ENCODE data around the gene PARD6G. TPM values are rescaled to one million over a fixed set of nuclear protein-coding genes. Genes with fewer than 3 reads are reported as not detected.

PARD6G gene
- total and polyA plus RNA-seq, 4 donors, result 11.8 to 20.3 (median 18.2) TPM

DNA sequence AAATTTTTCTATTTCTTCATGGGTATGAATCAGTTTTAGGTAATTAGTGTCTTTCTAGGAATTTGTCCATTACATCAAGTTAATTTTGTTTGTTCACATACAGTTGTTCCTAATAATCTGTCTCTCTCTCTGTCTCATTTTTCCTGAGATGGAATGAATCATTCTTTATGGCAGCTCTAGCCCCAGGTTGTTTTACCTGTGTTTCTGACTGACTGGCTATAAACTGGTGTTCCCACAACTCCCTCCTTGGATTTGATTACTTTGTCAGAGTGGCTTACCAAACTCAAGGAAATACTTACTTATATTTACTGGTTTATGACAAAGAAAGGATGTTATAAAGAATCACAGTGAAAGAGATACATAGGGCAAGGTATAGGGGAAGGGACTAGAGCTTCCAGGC, 123.2 kb downstream of the PARD6G start:
- H3K36me3 ChIP-seq (ENCODE audit: control insufficient read depth, insufficient read depth, low read length), result peaks cover 16% of the 10 kb centered on the region
- DNase-seq (ENCODE audit: low read depth in 4 of 6, low spot score in 6 of 6), result no peak
- H3K4me3 ChIP-seq (ENCODE audit: low read depth, low read length), result no peak overlapping the region
- H3K9me3 ChIP-seq (ENCODE audit: control insufficient read depth, insufficient read depth, low read length), result peaks cover 3% of the 10 kb centered on the region
- no peaks in the 10 kb centered on the region for H3K27me3 ChIP-seq (ENCODE audit: control insufficient read depth, insufficient read depth, low read length)
- H3K4me1 ChIP-seq (ENCODE audit: control insufficient read depth, insufficient read depth, low read length), result peaks cover 5% of the 10 kb centered on the region
- no peak overlapping the region for H3K27ac ChIP-seq (ENCODE audit: low read depth, low read length)

GRCh38 chr18:80120932-80121331, 126.4 kb downstream of the PARD6G start:
- no peak overlapping the region for H3K4me3 ChIP-seq (ENCODE audit: low read depth, low read length)
- no peaks in the 10 kb centered on the region for H3K9me3 ChIP-seq (ENCODE audit: control insufficient read depth, insufficient read depth, low read length)
- no peak overlapping the region for H3K27ac ChIP-seq (ENCODE audit: low read depth, low read length)
- peaks cover 5% of the 10 kb centered on the region for H3K4me1 ChIP-seq (ENCODE audit: control insufficient read depth, insufficient read depth, low read length)
- H3K36me3 ChIP-seq (ENCODE audit: control insufficient read depth, insufficient read depth, low read length), result peaks cover 19% of the 10 kb centered on the region
- no peak for DNase-seq (ENCODE audit: low read depth in 4 of 6, low spot score in 6 of 6)
- no CpG with 5 or more reads among the region's 1 CpG for WGBS (ENCODE audit: insufficient coverage)
- H3K27me3 ChIP-seq (ENCODE audit: control insufficient read depth, insufficient read depth, low read length), result no peaks in the 10 kb centered on the region

- Histone ChIP-seq H3K27ac (ENCODE audit: low read depth, low read length) (peak overlapping the region; percentile 33), H3K4me1 (ENCODE audit: control insufficient read depth, insufficient read depth, low read length) (peaks cover 5% of the 10 kb centered on the region), H3K9me3 (ENCODE audit: control insufficient read depth, insufficient read depth, low read length) (no peaks in the 10 kb centered on the region), H3K27me3 (ENCODE audit: control insufficient read depth, insufficient read depth, low read length) (no peaks in the 10 kb centered on the region), H3K4me3 (ENCODE audit: low read depth, low read length) (no peak overlapping the region), H3K36me3 (ENCODE audit: control insufficient read depth, insufficient read depth, low read length) (peaks cover 19% of the 10 kb centered on the region)
- 18% methylated on average over 2 of the region's 6 CpGs for WGBS (ENCODE audit: insufficient coverage)
- peak in 3 of 6 donors; percentile 28 to 78 (median 52) for DNase-seq (ENCODE audit: low read depth in 4 of 6, low spot score in 6 of 6)
Observed at GRCh38 chr18:80119111-80119510, 128.2 kb downstream of the PARD6G start.

- peaks cover 8% of the 10 kb centered on the region for H3K4me1 ChIP-seq (ENCODE audit: control insufficient read depth, insufficient read depth, low read length)
- no peak overlapping the region for H3K27ac ChIP-seq (ENCODE audit: low read depth, low read length)
- no peak overlapping the region for H3K4me3 ChIP-seq (ENCODE audit: low read depth, low read length)
- H3K36me3 ChIP-seq (ENCODE audit: control insufficient read depth, insufficient read depth, low read length), result peaks cover 6% of the 10 kb centered on the region
- H3K9me3 ChIP-seq (ENCODE audit: control insufficient read depth, insufficient read depth, low read length), result no peaks in the 10 kb centered on the region
- no peaks in the 10 kb centered on the region for H3K27me3 ChIP-seq (ENCODE audit: control insufficient read depth, insufficient read depth, low read length)
- DNase-seq (ENCODE audit: low read depth in 4 of 6, low spot score in 6 of 6), result no peak
- 68% methylated on average over 2 of the region's 4 CpGs for WGBS (ENCODE audit: insufficient coverage)
Observed at GRCh38 chr18:80115035-80115434, 132.3 kb downstream of the PARD6G start.

DNA sequence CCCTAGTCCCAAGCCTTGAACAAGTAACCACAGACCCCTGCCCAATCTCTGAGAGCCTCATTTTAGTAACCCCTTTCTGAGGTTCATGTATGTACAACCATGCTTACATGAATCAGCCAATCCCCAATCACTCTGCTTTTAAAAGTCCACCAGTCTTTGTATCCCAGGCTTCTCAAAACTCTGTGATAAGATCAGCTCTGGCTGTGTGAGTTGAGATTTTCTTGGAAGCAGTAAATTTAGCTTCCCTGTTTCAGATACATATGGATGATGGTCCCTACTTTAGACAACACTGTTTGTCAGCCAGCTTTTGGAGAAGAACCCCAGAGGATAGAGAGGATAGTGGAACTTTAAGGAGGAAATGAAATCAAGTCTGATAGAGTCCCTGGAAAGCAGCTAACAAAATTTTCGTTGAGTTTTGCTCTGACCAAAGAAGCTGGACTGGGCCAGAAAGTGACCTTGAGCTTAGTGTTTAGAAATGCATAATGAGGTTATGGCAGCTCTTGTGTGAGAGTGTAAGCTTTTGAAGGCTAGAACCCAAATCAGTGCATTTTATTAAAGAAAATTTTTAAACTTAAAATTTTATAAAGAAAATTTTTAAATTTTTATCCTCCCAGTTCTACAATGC, 134.6 kb downstream of the PARD6G start:
- no peaks in the 10 kb centered on the region for H3K9me3 ChIP-seq (ENCODE audit: control insufficient read depth, insufficient read depth, low read length)
- H3K4me1 ChIP-seq (ENCODE audit: control insufficient read depth, insufficient read depth, low read length), result peaks cover 9% of the 10 kb centered on the region
- no peaks in the 10 kb centered on the region for H3K27me3 ChIP-seq (ENCODE audit: control insufficient read depth, insufficient read depth, low read length)
- peak in 1 of 6 donors; percentile 18 for DNase-seq (ENCODE audit: low read depth in 4 of 6, low spot score in 6 of 6)
- no peaks in the 10 kb centered on the region for H3K36me3 ChIP-seq (ENCODE audit: control insufficient read depth, insufficient read depth, low read length)
- 60% methylated on average over 1 of the region's 1 CpG for WGBS (ENCODE audit: insufficient coverage)
- H3K27ac ChIP-seq (ENCODE audit: low read depth, low read length), result no peak overlapping the region
- H3K4me3 ChIP-seq (ENCODE audit: low read depth, low read length), result no peak overlapping the region

GRCh38 chr18:80109676-80110078, 137.6 kb downstream of the PARD6G start:
- Histone ChIP-seq H3K4me3 (ENCODE audit: low read depth, low read length) (peak overlapping the region; percentile 69), H3K9me3 (ENCODE audit: control insufficient read depth, insufficient read depth, low read length) (no peaks in the 10 kb centered on the region), H3K27ac (ENCODE audit: low read depth, low read length) (no peak overlapping the region), H3K36me3 (ENCODE audit: control insufficient read depth, insufficient read depth, low read length) (no peaks in the 10 kb centered on the region), H3K27me3 (ENCODE audit: control insufficient read depth, insufficient read depth, low read length) (no peaks in the 10 kb centered on the region), H3K4me1 (ENCODE audit: control insufficient read depth, insufficient read depth, low read length) (peaks cover 9% of the 10 kb centered on the region)
- peak in 2 of 6 donors; percentile 64 to 75 for DNase-seq (ENCODE audit: low read depth in 4 of 6, low spot score in 6 of 6)
- under 1% methylated on average over 33 of the region's 34 CpGs for WGBS (ENCODE audit: insufficient coverage)

- no peaks in the 10 kb centered on the region for H3K36me3 ChIP-seq (ENCODE audit: control insufficient read depth, insufficient read depth, low read length)
- WGBS (ENCODE audit: insufficient coverage), result under 1% methylated on average over 75 of the region's 76 CpGs
- H3K27me3 ChIP-seq (ENCODE audit: control insufficient read depth, insufficient read depth, low read length), result no peaks in the 10 kb centered on the region
- H3K4me3 ChIP-seq (ENCODE audit: low read depth, low read length), result peak within 1 kb of the TSS; percentile 69
- DNase-seq (ENCODE audit: low read depth in 4 of 6, low spot score in 6 of 6), result peak; percentile 63 to 97 (median 80)
- peak within 1 kb of the TSS; percentile 90 for H3K27ac ChIP-seq (ENCODE audit: low read depth, low read length)
- H3K9me3 ChIP-seq (ENCODE audit: control insufficient read depth, insufficient read depth, low read length), result no peaks in the 10 kb centered on the region
- peaks cover 9% of the 10 kb centered on the region for H3K4me1 ChIP-seq (ENCODE audit: control insufficient read depth, insufficient read depth, low read length)
Observed at GRCh38 chr18:80108739-80109675, 138.3 kb downstream of the PARD6G start, which contains the start of gene ADNP2. Gene ADNP2, plus strand, starts transcription at chr18:80109262. Its CDS starts 8,281 bp downstream, at chr18:80117543.

GRCh38 chr18:80108121-80108536, 139.2 kb downstream of the PARD6G start:
- H3K36me3 ChIP-seq (ENCODE audit: control insufficient read depth, insufficient read depth, low read length), result no peaks in the 10 kb centered on the region
- no peaks in the 10 kb centered on the region for H3K27me3 ChIP-seq (ENCODE audit: control insufficient read depth, insufficient read depth, low read length)
- H3K4me3 ChIP-seq (ENCODE audit: low read depth, low read length), result no peak overlapping the region
- peaks cover 9% of the 10 kb centered on the region for H3K4me1 ChIP-seq (ENCODE audit: control insufficient read depth, insufficient read depth, low read length)
- DNase-seq (ENCODE audit: low read depth in 4 of 6, low spot score in 6 of 6), result peak in 1 of 6 donors; percentile 5
- 90% methylated on average over 14 of the region's 23 CpGs for WGBS (ENCODE audit: insufficient coverage)
- no peaks in the 10 kb centered on the region for H3K9me3 ChIP-seq (ENCODE audit: control insufficient read depth, insufficient read depth, low read length)
- peak overlapping the region; percentile 90 for H3K27ac ChIP-seq (ENCODE audit: low read depth, low read length)

DNA sequence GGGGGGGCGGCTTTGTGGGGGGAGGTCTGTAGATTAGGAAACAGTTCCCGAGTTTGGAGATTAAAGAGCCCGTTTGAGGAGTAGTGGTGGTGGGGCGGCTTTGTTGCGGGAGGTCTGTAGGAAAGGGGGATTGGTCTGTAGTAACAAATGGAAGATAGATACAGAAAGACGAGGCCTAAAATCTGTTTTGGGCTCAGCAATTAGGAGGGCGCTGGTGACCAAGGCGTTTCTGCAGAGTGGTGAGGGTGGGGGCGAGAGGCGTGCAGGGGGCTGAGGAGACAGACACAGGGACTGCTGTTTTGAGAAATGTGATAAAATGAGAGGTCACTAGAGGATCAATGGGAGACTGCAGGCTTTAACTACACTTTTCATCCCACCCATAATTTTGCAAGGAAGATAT, 139.9 kb downstream of the PARD6G start:
- no peaks in the 10 kb centered on the region for H3K36me3 ChIP-seq (ENCODE audit: control insufficient read depth, insufficient read depth, low read length)
- H3K4me1 ChIP-seq (ENCODE audit: control insufficient read depth, insufficient read depth, low read length), result peaks cover 9% of the 10 kb centered on the region
- no peak overlapping the region for H3K27ac ChIP-seq (ENCODE audit: low read depth, low read length)
- no peak overlapping the region for H3K4me3 ChIP-seq (ENCODE audit: low read depth, low read length)
- H3K27me3 ChIP-seq (ENCODE audit: control insufficient read depth, insufficient read depth, low read length), result no peaks in the 10 kb centered on the region
- 66% methylated on average over 8 of the region's 10 CpGs for WGBS (ENCODE audit: insufficient coverage)
- DNase-seq (ENCODE audit: low read depth in 4 of 6, low spot score in 6 of 6), result no peak
- H3K9me3 ChIP-seq (ENCODE audit: control insufficient read depth, insufficient read depth, low read length), result no peaks in the 10 kb centered on the region

Data from spinal cord (tissue), 10 donors.